SK-N-SH (cell line): Measurements from ENCODE around the gene POLA1. TPM values are rescaled to one million over a fixed set of nuclear protein-coding genes. Genes with fewer than 3 reads are reported as not detected.

ENCODE experiments used
- CTCF ChIA-PET: fragments of 300-600, 350-600 bp; formaldehyde crosslinking; extraction: SDS; loops from one replicate; lab custom pipeline; 2021; lab: Yijun Ruan, JAX
- POLR2A ChIA-PET: fragments of 350-600 bp; sonication (Branson Sonifier 250); formaldehyde crosslinking; extraction: SDS; loops from one replicate; lab custom pipeline; 2020; ENCODE audit warnings: antibody characterized with exemption, inconsistent platforms; lab: Yijun Ruan, JAX
- DNase-seq: peaks from one replicate; pipeline ENCODE4 v3.0.0; 2012
- H2AFZ ChIP-seq: fragments of 200-600 bp; sonication (generic); 2 replicates; pipeline ENCODE4 v1.8.1; 2016; ENCODE audit warnings: antibody characterized with exemption, mild to moderate bottlenecking, low read depth
- H3F3A ChIP-seq: fragments of 200-600 bp; sonication (generic); replicated peaks from 2 replicates; pipeline ENCODE3; 2016; ENCODE audit warnings: antibody characterized with exemption, mild to moderate bottlenecking; ENCODE audit not compliant: insufficient read depth
- H3K27ac ChIP-seq, 2 experiments: fragments of 200-500 bp in 1 of 2; fragments of 200-600 bp in 1 of 2; sonication (Bioruptor generic) in 1 of 2; sonication (generic), shearing (Covaris generic) in 1 of 2; 2 replicates each; pipeline versions ENCODE4 v1.5.1 to v1.6.1; 2014 to 2016; ENCODE audit warnings: low read depth in 2 of 2, inconsistent platforms in 1 of 2, low read length in 1 of 2, mild to moderate bottlenecking in 1 of 2, mixed read lengths in 1 of 2
- H3K27me3 ChIP-seq: fragments of 200-600 bp; sonication (generic), shearing (Covaris generic); 2 replicates; pipeline ENCODE4 v1.6.1; 2016; ENCODE audit warnings: mixed run types; ENCODE audit not compliant: insufficient read depth
- H3K36me3 ChIP-seq, 2 experiments: fragments of 200-500 bp in 1 of 2; fragments of 200-600 bp in 1 of 2; sonication (Bioruptor generic) in 1 of 2; sonication (generic) in 1 of 2; replicated peaks in 1 of 2; 2 replicates each; pipeline versions ENCODE3 to v1.5.1; 2014 to 2016; ENCODE audit warnings: low read length in 1 of 2, mild to moderate bottlenecking in 1 of 2; ENCODE audit not compliant: insufficient read depth in 2 of 2, control insufficient read depth in 1 of 2
- H3K4me1 ChIP-seq, 2 experiments: fragments of 200-500 bp in 1 of 2; fragments of 200-600 bp in 1 of 2; sonication (Bioruptor generic) in 1 of 2; sonication (generic), shearing (Covaris generic) in 1 of 2; 2 replicates each; pipeline versions ENCODE4 v1.5.1 to v1.6.1; 2014 to 2016; ENCODE audit warnings: low read depth in 1 of 2, low read length in 1 of 2, mixed run types in 1 of 2; ENCODE audit not compliant: insufficient read depth in 2 of 2, control insufficient read depth in 1 of 2
- H3K4me2 ChIP-seq: fragments of 200-600 bp; sonication (generic), shearing (Covaris generic); 2 replicates; pipeline ENCODE4 v1.6.1; 2017; ENCODE audit warnings: mixed run types
- H3K4me3 ChIP-seq, 2 experiments: fragments of 200-500 bp in 1 of 2; fragments of 200-600 bp in 1 of 2; sonication (Bioruptor generic) in 1 of 2; sonication (generic), shearing (Covaris generic) in 1 of 2; 2 replicates each; pipeline versions ENCODE4 v1.5.1 to v1.8.1; 2014 to 2016; ENCODE audit warnings: low read depth in 2 of 2, inconsistent platforms in 1 of 2, low read length in 1 of 2, mild to moderate bottlenecking in 1 of 2, mixed read lengths in 1 of 2, moderate library complexity in 1 of 2
- H3K79me2 ChIP-seq: fragments of 200-600 bp; sonication (generic); 2 replicates; pipeline ENCODE4 v1.8.1; 2017; ENCODE audit warnings: mild to moderate bottlenecking; ENCODE audit not compliant: insufficient read depth
- H3K9ac ChIP-seq: fragments of 200-600 bp; sonication (generic); 2 replicates; pipeline ENCODE4 v1.6.1; 2017; ENCODE audit warnings: mixed run types
- H3K9me2 ChIP-seq: fragments of 200-600 bp; sonication (generic); 2 replicates; pipeline ENCODE4 v1.6.1; 2017; ENCODE audit warnings: mixed run types
- H3K9me3 ChIP-seq: fragments of 200-600 bp; sonication (generic); 2 replicates; pipeline ENCODE4 v1.6.1; 2017; ENCODE audit warnings: mixed run types, mild to moderate bottlenecking, moderate library complexity
- H4K20me1 ChIP-seq: fragments of 200-600 bp; sonication (generic); 2 replicates; pipeline ENCODE4 v1.6.1; 2017; ENCODE audit warnings: mild to moderate bottlenecking, mixed run types; ENCODE audit not compliant: insufficient read depth
- CHD2 ChIP-seq: fragments of 150-350 bp; IDR thresholded peaks from 2 replicates; pipeline ENCODE4 v1.6.1; 2018; ENCODE audit warnings: low read length; ENCODE audit not compliant: partially characterized antibody
- FOSL2 ChIP-seq: IDR thresholded peaks from 2 replicates; pipeline ENCODE4 v1.4.0; 2012; ENCODE audit warnings: low read depth, mild to moderate bottlenecking, moderate library complexity, borderline replicate concordance
- FOXM1 ChIP-seq: IDR thresholded peaks from 2 replicates; pipeline ENCODE4 v1.4.0; 2012; ENCODE audit warnings: low read depth, mild to moderate bottlenecking
- GABPA ChIP-seq: IDR thresholded peaks from 2 replicates; pipeline ENCODE4 v1.4.0; 2012; ENCODE audit warnings: low read depth, mild to moderate bottlenecking
- GATA2 ChIP-seq: sonication (generic); formaldehyde crosslinking; IDR thresholded peaks from 2 replicates; pipeline ENCODE4 v1.5.0; 2020; ENCODE audit warnings: mild to moderate bottlenecking, missing genetic modification reagents
- MEF2A ChIP-seq: IDR thresholded peaks from 2 replicates; pipeline ENCODE4 v1.4.0; 2012; ENCODE audit warnings: low read depth, borderline replicate concordance
- MXI1 ChIP-seq: IDR thresholded peaks from 2 replicates; pipeline ENCODE4 v1.6.1; 2012; ENCODE audit warnings: mild to moderate bottlenecking, low read depth, low read length, improper control_type of control experiment
- NRF1 ChIP-seq: IDR thresholded peaks from 2 replicates; pipeline ENCODE4 v1.6.1; 2012; ENCODE audit warnings: low read depth, mild to moderate bottlenecking, low read length
- RAD21 ChIP-seq: IDR thresholded peaks from 2 replicates; pipeline ENCODE4 v1.6.1; 2012; ENCODE audit warnings: mild to moderate bottlenecking, low read length
- RCOR1 ChIP-seq: fragments of 150-350 bp; IDR thresholded peaks from 2 replicates; pipeline ENCODE4 v1.6.1; 2017; ENCODE audit warnings: antibody characterized with exemption, low read length
- RFX5 ChIP-seq: IDR thresholded peaks from 2 replicates; pipeline ENCODE4 v1.6.1; 2012; ENCODE audit warnings: mild to moderate bottlenecking, improper control_type of control experiment, low read length
- RXRA ChIP-seq: IDR thresholded peaks from 2 replicates; pipeline ENCODE4 v1.4.0; 2012; ENCODE audit warnings: low read depth, mild to moderate bottlenecking, borderline replicate concordance
- TCF12 ChIP-seq: IDR thresholded peaks from 2 replicates; pipeline ENCODE4 v1.4.0; 2012
- WGBS: methylation state at CpG from one replicate; pipeline ENCODE4 v1.1.6; 2017; ENCODE audit warnings: low lambda C conversion rate; 5-methylcytosine and 5-hydroxymethylcytosine counted together
- polyA plus RNA-seq, 3 experiments: library from polyadenylated mRNA; depleted of rRNA; stranded (reverse); fragments of >200 nt; gene quantifications; 2 replicates each; pipeline ENCODE4 v1.2.3, GENCODE V29; 2012
- TF ChIP-seq, protein P1 (sequence below): IDR thresholded peaks from 2 replicates; pipeline ENCODE4 v1.4.0; 2012; ENCODE audit warnings: low read depth, borderline replicate concordance

POLA1 gene
- polyA plus RNA-seq, 1 of the 3 experiments (the other 2 are of a cell fraction) = 2.8 TPM

DNA sequence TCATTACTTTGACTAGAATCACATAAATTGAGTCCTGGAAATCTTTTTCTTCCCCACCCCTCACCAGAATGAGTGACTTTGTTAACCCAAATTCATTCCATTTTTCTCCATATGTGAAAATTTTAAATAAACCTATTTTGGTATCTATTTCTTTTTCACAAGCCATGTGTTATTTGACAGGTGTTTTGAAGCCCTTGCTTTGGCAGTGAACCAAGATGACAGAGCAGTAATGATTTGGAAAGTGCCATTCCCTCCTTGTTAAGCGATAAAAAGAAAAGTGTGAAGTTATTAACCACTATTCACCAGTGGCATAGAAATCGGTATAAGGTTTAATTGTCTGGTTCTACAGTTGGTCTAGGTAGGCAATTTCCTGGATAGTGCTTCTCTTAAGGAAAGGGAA, 66.1 kb downstream of the POLA1 start:
- CTCF ChIA-PET = no interaction called here
- peaks cover 0 to 2% of the 10 kb centered on the region in 2 experiments for H3K36me3 ChIP-seq
- POLR2A ChIA-PET = no interaction called here
- no peak overlapping the region for H3K4me3 ChIP-seq
- H3K9me3 ChIP-seq = no peaks in the 10 kb centered on the region
- no peak for DNase-seq
- no peaks in the 10 kb centered on the region for H3K79me2 ChIP-seq
- H3F3A ChIP-seq = no peaks in the 10 kb centered on the region
- peaks cover 0 to 5% of the 10 kb centered on the region in 2 experiments; a peak in 3 of 4 replicates for H3K4me1 ChIP-seq
- no peak overlapping the region for H3K9ac ChIP-seq
- H3K9me2 ChIP-seq = no peaks in the 10 kb centered on the region
- no peaks in the 10 kb centered on the region for H3K27me3 ChIP-seq
- no peak overlapping the region for H2AFZ ChIP-seq
- no peak overlapping the region for H3K4me2 ChIP-seq
- TF ChIP-seq, protein P1, sequence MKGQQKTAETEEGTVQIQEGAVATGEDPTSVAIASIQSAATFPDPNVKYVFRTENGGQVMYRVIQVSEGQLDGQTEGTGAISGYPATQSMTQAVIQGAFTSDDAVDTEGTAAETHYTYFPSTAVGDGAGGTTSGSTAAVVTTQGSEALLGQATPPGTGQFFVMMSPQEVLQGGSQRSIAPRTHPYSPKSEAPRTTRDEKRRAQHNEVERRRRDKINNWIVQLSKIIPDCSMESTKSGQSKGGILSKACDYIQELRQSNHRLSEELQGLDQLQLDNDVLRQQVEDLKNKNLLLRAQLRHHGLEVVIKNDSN = no peak
- TF ChIP-seq FOSL2 (no peak), CHD2 (no peak), FOXM1 (no peak), RCOR1 (no peak), RAD21 (no peak), GATA2 (CRISPR knock-in tag) (no peak), MEF2A (no peak), TCF12 (no peak), GABPA (no peak), MXI1 (no peak; the same call in 1 of the 2 replicates), NRF1 (no peak)
- H4K20me1 ChIP-seq = no peaks in the 10 kb centered on the region
- no peak overlapping the region for H3K27ac ChIP-seq
- WGBS = 57% methylated on average over 2 of the region's 2 CpGs

DNA sequence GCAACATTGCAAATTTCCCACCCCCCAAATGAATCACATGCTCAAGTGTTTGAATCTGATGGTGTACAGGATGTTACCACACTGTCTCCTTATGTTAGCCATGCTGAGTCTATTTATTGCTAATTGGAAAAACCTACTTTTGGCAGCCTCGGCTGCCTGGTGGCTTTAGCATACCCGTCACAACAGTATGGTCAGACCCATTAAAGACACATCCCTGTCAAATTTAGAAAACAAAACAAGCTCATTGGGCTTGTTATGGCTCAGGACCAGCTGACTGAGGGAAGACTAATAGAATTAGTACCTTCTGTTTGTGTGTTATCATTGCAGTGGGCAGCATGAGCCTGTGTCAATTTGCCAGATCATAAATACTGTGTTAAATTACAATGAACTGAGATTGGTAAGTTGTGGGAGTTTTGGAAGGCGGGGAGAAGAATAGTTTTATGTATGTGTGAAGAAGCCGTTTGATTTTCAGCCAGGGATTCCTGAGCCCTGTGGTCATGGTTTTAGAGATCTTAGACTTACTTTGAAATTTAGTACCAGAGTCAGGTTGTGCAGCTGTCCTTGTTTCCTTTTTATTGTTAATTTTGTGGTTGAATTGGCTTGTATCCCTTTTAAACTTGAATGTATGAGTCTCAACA, 66.8 kb downstream of the POLA1 start:
- no peaks in the 10 kb centered on the region for H3K36me3 ChIP-seq
- DNase-seq = peak; percentile 27
- H3F3A ChIP-seq = no peaks in the 10 kb centered on the region
- no peak overlapping the region for H3K4me3 ChIP-seq
- no peaks in the 10 kb centered on the region for H4K20me1 ChIP-seq
- H3K9ac ChIP-seq = no peak overlapping the region
- no peaks in the 10 kb centered on the region for H3K79me2 ChIP-seq
- H3K9me2 ChIP-seq = no peaks in the 10 kb centered on the region
- H3K27ac ChIP-seq = no peak overlapping the region
- no peak for TF ChIP-seq RXRA
- peak; percentile 33; the same call in 1 of the 2 replicates for TF ChIP-seq GATA2 (CRISPR knock-in tag)
- TF ChIP-seq RCOR1 = 0 out of 2 replicates have a peak, but pooled peaks have one; percentile 18
- TF ChIP-seq MXI1 = peak; percentile 34; the same call in 1 of the 2 replicates
- TF ChIP-seq RFX5 = no peak
- POLR2A ChIA-PET = no interaction called here
- H3K4me2 ChIP-seq = no peak overlapping the region
- no peaks in the 10 kb centered on the region for H3K9me3 ChIP-seq
- H3K4me1 ChIP-seq = peaks cover 0 to 5% of the 10 kb centered on the region in 2 experiments; a peak in 3 of 4 replicates
- H3K27me3 ChIP-seq = no peaks in the 10 kb centered on the region
- 39% methylated on average over 4 of the region's 4 CpGs for WGBS
- CTCF ChIA-PET = interaction anchor here (1.5 kb wide), 1 partner anchor 383 kb away, joined by 4 read pairs; no protein-coding TSS in a partner anchor
- no peak overlapping the region for H2AFZ ChIP-seq
